A673 (cell line): ENCODE measurements around the gene WDR87. TPM values are rescaled to one million over a fixed set of nuclear protein-coding genes. Genes with fewer than 3 reads are reported as not detected.

Source experiments
- BruUV-seq: library from RNA; stranded (reverse); fragments of 400-500 nt; replicated peaks from 2 replicates; lab custom pipeline; 2021; lab: Mats Ljungman, UMichigan
- CTCF ChIA-PET: fragments of 300-600 bp; sonication (Branson Sonifier 250); formaldehyde crosslinking; loops from one replicate; lab custom pipeline; 2022; ENCODE audit warnings: antibody characterized with exemption; lab: Charles Lee
- POLR2A ChIA-PET: fragments of 300-600 bp; sonication (Branson Sonifier 250); formaldehyde crosslinking; loops from one replicate; lab custom pipeline; 2022; ENCODE audit warnings: antibody characterized with exemption; ENCODE audit not compliant: low non-redundant PET; lab: Charles Lee
- DNase-seq: peaks from one replicate; pipeline ENCODE4 v3.0.0-alpha.2; 2015; ENCODE audit warnings: low spot score
- H3K27ac ChIP-seq: fragments of 200-600 bp; sonication (generic); 2 replicates; pipeline ENCODE4 v1.5.1; 2016; ENCODE audit warnings: mixed run types, low read depth, mild to moderate bottlenecking, mixed read lengths, antibody characterized with exemption, low read length; ENCODE audit not compliant: poor library complexity, severe bottlenecking
- H3K27me3 ChIP-seq: fragments of 200-600 bp; sonication (generic); replicated peaks from 2 replicates; pipeline ENCODE4 v1.6.1; 2017; ENCODE audit warnings: mixed run types, low read depth, mild to moderate bottlenecking, mixed read lengths, antibody characterized with exemption, low read length; ENCODE audit not compliant: insufficient read depth, poor library complexity
- H3K36me3 ChIP-seq: fragments of 200-600 bp; sonication (generic); 2 replicates; pipeline ENCODE4 v1.6.1; 2016; ENCODE audit warnings: mixed run types, mild to moderate bottlenecking, mixed read lengths, antibody characterized with exemption, low read length; ENCODE audit not compliant: insufficient read depth, poor library complexity, severe bottlenecking
- H3K4me1 ChIP-seq: fragments of 200-600 bp; sonication (generic); 2 replicates; pipeline ENCODE4 v1.6.1; 2017; ENCODE audit warnings: mixed run types, mild to moderate bottlenecking, mixed read lengths, antibody characterized with exemption, low read length; ENCODE audit not compliant: insufficient read depth, poor library complexity, severe bottlenecking
- H3K4me3 ChIP-seq: fragments of 200-600 bp; sonication (generic); 2 replicates; pipeline ENCODE4 v1.5.1; 2016; ENCODE audit warnings: low read depth, mixed run types, mild to moderate bottlenecking, mixed read lengths, low read length; ENCODE audit not compliant: poor library complexity, severe bottlenecking
- H3K9me3 ChIP-seq: fragments of 200-600 bp; sonication (generic); 2 replicates; pipeline ENCODE4 v1.6.1; 2016; ENCODE audit warnings: mixed run types, low read depth, mild to moderate bottlenecking, mixed read lengths, antibody characterized with exemption, low read length; ENCODE audit not compliant: poor library complexity, severe bottlenecking
- EZH2 ChIP-seq: fragments of 200-600 bp; sonication (generic); IDR thresholded peaks from 2 replicates; pipeline ENCODE4 v1.6.1; 2017; ENCODE audit warnings: borderline replicate concordance, low read depth, mild to moderate bottlenecking, mixed read lengths, antibody characterized with exemption, low read length; ENCODE audit not compliant: poor library complexity, severe bottlenecking
- intact Hi-C: fragments of 100-400 bp; cut with micrococcal nuclease; formaldehyde crosslinking; loops from one replicate; pipeline ENCODE4 v1.10.0; 2022; ENCODE audit not compliant: unreplicated experiment
- total RNA-seq: library from RNA; stranded (reverse); gene quantifications from 2 replicates; pipeline ENCODE4 v1.2.3, GENCODE V29; 2021
- TF ChIP-seq, protein P1 (sequence below): fragments of 300-800, 200-600 bp; sonication (generic); conservative IDR thresholded peaks from 2 replicates; pipeline ENCODE4 v1.5.1; 2017; ENCODE audit warnings: low read depth, mild to moderate bottlenecking, antibody characterized with exemption, low read length, moderate library complexity, mixed read lengths

The WDR87 gene
- total RNA-seq, 1 experiment from 2014 or later = not detected

DNA sequence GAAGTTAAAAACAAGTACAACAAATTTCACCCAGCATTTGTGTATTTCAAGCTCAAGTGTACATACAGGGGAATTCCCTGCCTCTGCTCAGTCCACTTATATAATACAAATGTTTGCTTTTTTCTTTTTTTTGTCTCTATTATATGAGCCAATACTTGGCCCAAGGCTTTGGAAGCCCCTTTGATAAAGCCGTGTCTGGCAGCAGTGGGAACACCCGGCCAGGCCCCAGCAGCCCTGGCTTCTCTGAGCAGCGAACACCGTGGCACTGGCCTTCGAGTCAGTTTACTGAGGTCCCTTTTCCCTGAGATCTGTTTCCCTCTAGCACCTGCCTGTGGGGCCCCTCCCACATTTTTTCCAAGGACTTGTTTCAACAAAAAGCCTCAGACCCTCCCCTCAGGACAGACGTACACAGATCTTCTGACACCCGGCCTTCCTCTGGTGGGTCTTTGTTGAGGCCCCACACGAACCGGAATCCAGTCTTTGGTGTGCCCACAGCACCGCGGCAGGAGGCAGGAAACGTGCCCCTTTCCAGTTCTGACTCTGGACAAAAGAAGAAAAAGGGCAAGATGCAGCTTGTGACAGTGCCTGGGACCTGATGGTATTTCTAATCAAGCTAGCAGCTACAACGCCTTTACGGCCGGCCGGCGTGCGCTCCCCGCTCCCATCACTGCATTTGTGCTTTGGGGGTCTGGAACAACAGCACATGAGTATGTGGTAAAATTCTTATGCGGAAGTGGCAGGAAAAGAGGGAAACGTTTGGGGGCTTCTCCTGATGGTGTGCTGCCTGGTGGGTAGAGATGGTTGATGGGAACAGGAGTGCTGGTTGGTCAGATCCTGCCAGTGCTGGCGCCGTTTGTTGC, 14.4 kb upstream of the WDR87 start:
- no TSS peak for BruUV-seq

DNA sequence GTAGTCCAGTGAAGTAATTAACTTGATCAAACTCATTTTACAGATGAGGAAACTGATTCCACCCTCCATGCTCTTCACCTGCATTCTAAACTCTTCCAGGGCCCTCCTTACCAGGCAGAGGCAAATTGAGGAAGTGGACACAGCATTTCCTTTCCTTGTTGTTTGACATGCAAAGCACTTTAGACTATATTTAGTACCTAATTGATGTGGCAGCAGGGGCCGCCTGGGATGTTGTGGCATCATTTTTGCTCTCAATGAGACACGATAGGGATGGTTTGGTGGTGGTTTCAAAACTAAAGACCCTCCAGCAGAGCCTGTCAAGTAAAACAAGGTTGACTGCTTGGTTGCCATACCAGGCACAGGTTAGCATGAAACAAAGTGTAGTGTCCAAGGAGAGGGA, 8.5 kb upstream of the WDR87 start:
- H3K9me3 ChIP-seq = no peaks in the 10 kb centered on the region
- H3K4me3 ChIP-seq = no peak overlapping the region
- no peak overlapping the region for H3K27ac ChIP-seq
- H3K27me3 ChIP-seq = no peaks in the 10 kb centered on the region
- H3K4me1 ChIP-seq = no peaks in the 10 kb centered on the region
- POLR2A ChIA-PET = no interaction called here
- no peaks in the 10 kb centered on the region for H3K36me3 ChIP-seq
- CTCF ChIA-PET = no interaction called here
- intact Hi-C loops = no loop called here
- BruUV-seq = no TSS peak
- DNase-seq = no peak
- TF ChIP-seq, protein P1, sequence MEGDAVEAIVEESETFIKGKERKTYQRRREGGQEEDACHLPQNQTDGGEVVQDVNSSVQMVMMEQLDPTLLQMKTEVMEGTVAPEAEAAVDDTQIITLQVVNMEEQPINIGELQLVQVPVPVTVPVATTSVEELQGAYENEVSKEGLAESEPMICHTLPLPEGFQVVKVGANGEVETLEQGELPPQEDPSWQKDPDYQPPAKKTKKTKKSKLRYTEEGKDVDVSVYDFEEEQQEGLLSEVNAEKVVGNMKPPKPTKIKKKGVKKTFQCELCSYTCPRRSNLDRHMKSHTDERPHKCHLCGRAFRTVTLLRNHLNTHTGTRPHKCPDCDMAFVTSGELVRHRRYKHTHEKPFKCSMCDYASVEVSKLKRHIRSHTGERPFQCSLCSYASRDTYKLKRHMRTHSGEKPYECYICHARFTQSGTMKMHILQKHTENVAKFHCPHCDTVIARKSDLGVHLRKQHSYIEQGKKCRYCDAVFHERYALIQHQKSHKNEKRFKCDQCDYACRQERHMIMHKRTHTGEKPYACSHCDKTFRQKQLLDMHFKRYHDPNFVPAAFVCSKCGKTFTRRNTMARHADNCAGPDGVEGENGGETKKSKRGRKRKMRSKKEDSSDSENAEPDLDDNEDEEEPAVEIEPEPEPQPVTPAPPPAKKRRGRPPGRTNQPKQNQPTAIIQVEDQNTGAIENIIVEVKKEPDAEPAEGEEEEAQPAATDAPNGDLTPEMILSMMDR = no peak
- TF ChIP-seq EZH2 = no peak

More for the DNA sequence above, 14.4 kb upstream of the WDR87 start:
- Histone ChIP-seq H3K27ac (no peak overlapping the region), H3K36me3 (no peaks in the 10 kb centered on the region), H3K4me3 (no peak overlapping the region), H3K4me1 (no peaks in the 10 kb centered on the region), H3K27me3 (no peaks in the 10 kb centered on the region), H3K9me3 (no peaks in the 10 kb centered on the region)
- no peak for DNase-seq
- CTCF ChIA-PET = no interaction called here
- TF ChIP-seq, protein P1 = no peak
- no peak for TF ChIP-seq EZH2
- intact Hi-C loops = no loop called here
- POLR2A ChIA-PET = no interaction called here

DNA sequence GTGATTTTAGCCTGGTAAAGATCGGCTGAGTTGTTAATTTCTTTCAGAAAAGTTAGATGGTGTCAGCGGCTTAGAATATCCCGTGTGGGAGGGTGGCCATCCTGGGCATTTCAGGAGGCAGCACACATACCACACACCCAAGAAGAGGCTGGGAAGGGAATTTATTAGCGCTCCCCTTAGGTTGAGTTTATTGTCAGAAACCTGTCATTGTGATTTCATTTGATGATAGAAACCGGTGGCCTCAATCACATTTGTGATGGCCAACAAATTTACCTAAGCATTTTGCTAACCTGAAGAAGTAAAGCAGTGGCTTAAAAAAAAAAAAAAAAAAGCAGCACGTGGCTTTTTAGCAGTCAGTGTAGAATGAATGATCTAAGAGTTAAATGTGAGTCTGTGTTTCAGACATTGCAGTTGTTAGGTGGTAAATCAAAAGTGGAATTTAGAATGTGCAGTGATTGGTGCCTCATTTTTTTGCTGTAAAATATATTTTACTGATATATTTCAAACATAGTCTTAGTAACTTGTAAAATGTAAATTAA, 3.3 kb upstream of the WDR87 start:
- no TSS peak for BruUV-seq
- no peak overlapping the region for H3K4me3 ChIP-seq
- CTCF ChIA-PET = no interaction called here
- DNase-seq = no peak
- intact Hi-C loops = loop anchor here (5.0 to 10.0 kb wide), 2 partner anchors 93 to 315 kb away; partner anchors contain the start of gene DPF1
- no peaks in the 10 kb centered on the region for H3K4me1 ChIP-seq
- no peaks in the 10 kb centered on the region for H3K27me3 ChIP-seq
- TF ChIP-seq EZH2 = no peak
- TF ChIP-seq, protein P1 = no peak
- no peaks in the 10 kb centered on the region for H3K36me3 ChIP-seq
- H3K27ac ChIP-seq = no peak overlapping the region
- H3K9me3 ChIP-seq = no peaks in the 10 kb centered on the region
- POLR2A ChIA-PET = no interaction called here
